Activated CD8-positive, alpha-beta memory T cell treated with anti-CD3 and anti-CD28 coated beads, Interleukin-2, amount 10 ng/mL, durations not matched to agents 7 days and 5 days (primary cell): Measurements from ENCODE around the gene NUDC. TPM values are rescaled to one million over a fixed set of nuclear protein-coding genes. Genes with fewer than 3 reads are reported as not detected.

Experiments
- ATAC-seq: fragments of 150-1000 bp; cut with Tn5 transposase; one replicate; pipeline ENCODE4 v1.10.0; 2021; ENCODE audit warnings: moderate library complexity
- CTCF ChIA-PET: fragments of 350-600 bp; sonication (Branson Sonifier 250); formaldehyde crosslinking; loops from one replicate; lab custom pipeline; 2021; ENCODE audit warnings: antibody characterized with exemption; lab: Charles Lee
- DNase-seq: peaks from one replicate; pipeline ENCODE4 v3.0.0-alpha.2; 2020
- H3K27ac Mint-ChIP-seq: one replicate; pipeline ENCODE4 v1.8.0; 2021; ENCODE audit warnings: mild to moderate bottlenecking, mixed read lengths
- H3K27me3 Mint-ChIP-seq: one replicate; pipeline ENCODE4 v1.8.0; 2021; ENCODE audit warnings: mixed read lengths
- H3K36me3 Mint-ChIP-seq: one replicate; pipeline ENCODE4 v1.8.0; 2021; ENCODE audit warnings: mild to moderate bottlenecking, mixed read lengths
- H3K4me1 Mint-ChIP-seq: one replicate; pipeline ENCODE4 v1.8.0; 2021; ENCODE audit warnings: mixed read lengths
- H3K4me3 Mint-ChIP-seq: one replicate; pipeline ENCODE4 v1.8.0; 2021; ENCODE audit warnings: mild to moderate bottlenecking, moderate library complexity, mixed read lengths
- H3K9me3 Mint-ChIP-seq: one replicate; pipeline ENCODE4 v1.8.0; 2022; ENCODE audit warnings: low read depth, mixed read lengths
- total RNA-seq, 2 experiments: library from RNA; stranded (reverse); gene quantifications; one replicate each; pipeline ENCODE4 v1.2.3, GENCODE V29; 2021

The NUDC gene
- total RNA-seq, 2 experiments from 2014 or later = 88.8 to 91.6 TPM

GRCh38 chr1:26897351-26897750 is 24.2 kb upstream of the NUDC start:
- H3K27me3 Mint-ChIP-seq = no peaks in the 10 kb centered on the region
- H3K4me1 Mint-ChIP-seq = peaks cover 36% of the 10 kb centered on the region
- H3K9me3 Mint-ChIP-seq = no peaks in the 10 kb centered on the region
- ATAC-seq = no peak
- no peak overlapping the region for H3K4me3 Mint-ChIP-seq
- no peak overlapping the region for H3K27ac Mint-ChIP-seq
- H3K36me3 Mint-ChIP-seq = peaks cover 27% of the 10 kb centered on the region
- CTCF ChIA-PET = interaction anchor here (1.5 kb wide), 1 partner anchor 10 kb away, joined by 7 read pairs; no protein-coding TSS in a partner anchor
- DNase-seq = no peak

GRCh38 chr1:26900001-26900814 is 21.3 kb upstream of the NUDC start, which contains the start of gene GPATCH3:
TSS of gene GPATCH3 (minus strand) at chr1:26900467. CDS start at chr1:26900442, 25 bp downstream.
- DNase-seq (peak; percentile 94), ATAC-seq (peak; percentile 95)
- no peaks in the 10 kb centered on the region for H3K9me3 Mint-ChIP-seq
- H3K4me1 Mint-ChIP-seq = peaks cover 34% of the 10 kb centered on the region
- H3K27ac Mint-ChIP-seq = peak within 1 kb of the TSS; percentile 98
- H3K36me3 Mint-ChIP-seq = peaks cover 9% of the 10 kb centered on the region
- peak within 1 kb of the TSS; percentile 86 for H3K4me3 Mint-ChIP-seq
- CTCF ChIA-PET = interaction anchor here (0.6 to 3.5 kb wide), 12 partner anchors 10 to 430 kb away, joined by 3 to 23 read pairs (median 4); partner anchors contain the start of genes GPN2 and NUDC
- no peaks in the 10 kb centered on the region for H3K27me3 Mint-ChIP-seq

GRCh38 chr1:26900815-26901511 is 20.6 kb upstream of the NUDC start:
- H3K27me3 Mint-ChIP-seq = no peaks in the 10 kb centered on the region
- ATAC-seq = no peak
- peak overlapping the region; percentile 86 for H3K4me3 Mint-ChIP-seq
- peaks cover 7% of the 10 kb centered on the region for H3K36me3 Mint-ChIP-seq
- H3K27ac Mint-ChIP-seq = peak overlapping the region; percentile 98
- CTCF ChIA-PET = interaction anchor here (1.0 to 3.5 kb wide), 9 partner anchors 11 to 431 kb away, joined by 3 to 23 read pairs (median 5); partner anchors contain the start of genes GPN2 and NUDC
- no peak for DNase-seq
- H3K4me1 Mint-ChIP-seq = peaks cover 34% of the 10 kb centered on the region
- H3K9me3 Mint-ChIP-seq = no peaks in the 10 kb centered on the region

- no peak overlapping the region for H3K4me3 Mint-ChIP-seq
- no peaks in the 10 kb centered on the region for H3K9me3 Mint-ChIP-seq
Observed at GRCh38 chr1:26907071-26907917, 14.2 kb upstream of the NUDC start.

GRCh38 chr1:26909951-26910342 is 11.6 kb upstream of the NUDC start:
- peaks cover 3% of the 10 kb centered on the region for H3K27me3 Mint-ChIP-seq
- DNase-seq = no peak
- H3K4me1 Mint-ChIP-seq = no peaks in the 10 kb centered on the region
- H3K27ac Mint-ChIP-seq = no peak overlapping the region
- no peaks in the 10 kb centered on the region for H3K9me3 Mint-ChIP-seq
- H3K36me3 Mint-ChIP-seq = no peaks in the 10 kb centered on the region
- no peak overlapping the region for H3K4me3 Mint-ChIP-seq
- ATAC-seq = no peak
- CTCF ChIA-PET = interaction anchor here (1.4 kb wide), 1 partner anchor 77 kb away, joined by 4 read pairs; no protein-coding TSS in a partner anchor

More at GRCh38 chr1:26907071-26907917, 14.2 kb upstream of the NUDC start:
- Mint-ChIP-seq H3K4me1 (no peaks in the 10 kb centered on the region), H3K36me3 (no peaks in the 10 kb centered on the region), H3K27ac (no peak overlapping the region), H3K27me3 (peaks cover 3% of the 10 kb centered on the region)
- CTCF ChIA-PET = interaction anchor here (0.7 kb wide), 1 partner anchor 159 kb away, joined by 3 read pairs; no protein-coding TSS in a partner anchor
- ATAC-seq (no peak), DNase-seq (no peak)

GRCh38 chr1:26910343-26911160 is 11.0 kb upstream of the NUDC start:
- Mint-ChIP-seq H3K4me1 (no peaks in the 10 kb centered on the region), H3K36me3 (no peaks in the 10 kb centered on the region), H3K27ac (no peak overlapping the region), H3K9me3 (no peaks in the 10 kb centered on the region), H3K4me3 (no peak overlapping the region), H3K27me3 (peaks cover 3% of the 10 kb centered on the region)
- no peak for DNase-seq
- no peak for ATAC-seq
- CTCF ChIA-PET = interaction anchor here (1.0 kb wide), 1 partner anchor 11 kb away, joined by 3 read pairs; the partner anchor contains the start of gene NUDC

GRCh38 chr1:26911399-26912146 is 10.0 kb upstream of the NUDC start:
- DNase-seq (no peak), ATAC-seq (no peak)
- Mint-ChIP-seq H3K27me3 (peaks cover 3% of the 10 kb centered on the region), H3K27ac (no peak overlapping the region), H3K4me3 (no peak overlapping the region), H3K9me3 (no peaks in the 10 kb centered on the region), H3K4me1 (no peaks in the 10 kb centered on the region), H3K36me3 (no peaks in the 10 kb centered on the region)
- CTCF ChIA-PET = interaction anchor here (1.0 kb wide), 1 partner anchor 10 kb away, joined by 3 read pairs; the partner anchor contains the start of gene NUDC

- H3K27ac Mint-ChIP-seq = no peak overlapping the region
- H3K9me3 Mint-ChIP-seq = no peaks in the 10 kb centered on the region
- peaks cover 3% of the 10 kb centered on the region for H3K27me3 Mint-ChIP-seq
- DNase-seq (no peak), ATAC-seq (no peak)
- no peaks in the 10 kb centered on the region for H3K36me3 Mint-ChIP-seq
- CTCF ChIA-PET = no interaction called here
- no peak overlapping the region for H3K4me3 Mint-ChIP-seq
- no peaks in the 10 kb centered on the region for H3K4me1 Mint-ChIP-seq
Observed at GRCh38 chr1:26912147-26912490, 9.4 kb upstream of the NUDC start.

- H3K36me3 Mint-ChIP-seq = no peaks in the 10 kb centered on the region
- ATAC-seq (peak; percentile 27), DNase-seq (no peak)
- no peaks in the 10 kb centered on the region for H3K4me1 Mint-ChIP-seq
- H3K27ac Mint-ChIP-seq = no peak overlapping the region
- H3K27me3 Mint-ChIP-seq = no peaks in the 10 kb centered on the region
- H3K9me3 Mint-ChIP-seq = no peaks in the 10 kb centered on the region
- CTCF ChIA-PET = interaction anchor here (0.9 to 1.0 kb wide), 2 partner anchors 11 to 88 kb away, joined by 3 read pairs; no protein-coding TSS in a partner anchor
- H3K4me3 Mint-ChIP-seq = no peak overlapping the region
Observed at GRCh38 chr1:26913389-26913753, 8.2 kb upstream of the NUDC start.

- DNase-seq (no peak), ATAC-seq (no peak)
- Mint-ChIP-seq H3K9me3 (no peaks in the 10 kb centered on the region), H3K4me3 (no peak within 1 kb of the TSS), H3K4me1 (no peaks in the 10 kb centered on the region), H3K27me3 (no peaks in the 10 kb centered on the region), H3K27ac (no peak within 1 kb of the TSS), H3K36me3 (no peaks in the 10 kb centered on the region)
- CTCF ChIA-PET = interaction anchor here (0.9 to 1.4 kb wide), 2 partner anchors 15 to 89 kb away, joined by 3 read pairs; no protein-coding TSS in a partner anchor
Observed at GRCh38 chr1:26913754-26914619, 7.6 kb upstream of the NUDC start, which contains the start of gene NR0B2. TSS of gene NR0B2 (minus strand) at chr1:26913975. CDS start at chr1:26913940, 35 bp downstream.
